GM21529 (cell line): ENCODE data around the gene ADAM19.

Experiments
- ATAC-seq: cut with Tn5 transposase; IDR thresholded peaks from one replicate; pipeline ENCODE4 v1.9.1; 2021; ENCODE audit not compliant: unreplicated experiment

The ADAM19 gene

GRCh38 chr5:157543825-157544622 lies 31.6 kb downstream of the ADAM19 start:
- no peak for ATAC-seq

- no peak for ATAC-seq
These were observed 33.1 kb downstream of the ADAM19 start for GRCh38 chr5:157542282-157543000.

- ATAC-seq: peak; percentile 7
These were observed 34.0 kb downstream of the ADAM19 start for GRCh38 chr5:157541447-157542118.

GRCh38 chr5:157540707-157541446 lies 34.7 kb downstream of the ADAM19 start:
- peak; percentile 94 for ATAC-seq

GRCh38 chr5:157540124-157540523 lies 35.5 kb downstream of the ADAM19 start:
- ATAC-seq: no peak

DNA sequence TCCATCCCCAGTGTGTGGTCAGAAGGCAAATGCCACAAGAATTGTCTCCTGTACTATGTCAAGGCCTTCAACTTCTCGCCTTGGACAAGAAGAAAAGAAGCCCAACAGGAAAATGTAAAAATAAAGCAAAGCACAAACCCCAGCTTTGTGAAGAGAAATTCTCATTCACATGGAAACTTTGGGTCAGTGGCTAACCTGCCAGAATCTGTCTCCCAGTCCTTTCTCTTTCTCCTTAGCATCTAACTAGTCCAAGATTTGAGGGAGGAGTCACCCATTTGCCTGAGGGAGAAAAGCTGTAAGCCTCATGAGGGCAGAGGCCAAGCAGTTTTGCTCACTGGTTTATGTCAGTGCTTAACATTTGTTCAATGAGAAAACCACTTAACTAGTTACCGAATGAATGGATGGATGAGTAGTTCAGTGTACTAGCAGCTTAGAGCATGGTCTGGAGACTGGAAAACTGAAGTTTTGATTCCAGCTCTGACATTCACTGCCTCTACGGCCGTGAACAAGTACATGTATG lies 36.0 kb downstream of the ADAM19 start:
- no peak for ATAC-seq

- ATAC-seq: no peak
These were observed 37.3 kb downstream of the ADAM19 start for GRCh38 chr5:157538311-157538710.

GRCh38 chr5:157535042-157535865 lies 40.3 kb downstream of the ADAM19 start:
- ATAC-seq: no peak

DNA sequence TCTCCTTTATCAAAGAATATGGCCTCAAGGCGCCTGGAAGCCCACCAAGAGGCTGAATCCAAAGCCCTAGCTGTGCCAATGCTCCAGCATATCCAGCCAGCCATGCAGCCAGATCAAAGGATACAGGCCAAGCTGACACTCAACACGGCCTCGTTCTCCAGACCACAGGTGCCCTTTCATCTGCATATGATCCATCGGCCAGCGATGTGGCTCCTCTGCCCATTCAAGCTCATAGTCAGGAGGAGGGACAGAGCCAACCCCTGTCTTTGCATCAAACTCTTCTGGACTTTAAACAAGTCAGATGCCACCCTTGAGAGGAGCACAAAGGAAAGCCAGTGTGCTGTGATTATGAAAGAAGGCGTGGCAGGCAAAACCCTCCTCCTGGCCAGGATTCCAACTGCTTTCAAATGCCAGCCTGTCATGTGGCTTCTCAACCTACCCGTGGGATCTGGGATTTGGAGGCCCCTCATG lies 42.5 kb downstream of the ADAM19 start:
- no peak for ATAC-seq

- ATAC-seq: no peak
These were observed 43.6 kb downstream of the ADAM19 start for GRCh38 chr5:157532022-157532421.

DNA sequence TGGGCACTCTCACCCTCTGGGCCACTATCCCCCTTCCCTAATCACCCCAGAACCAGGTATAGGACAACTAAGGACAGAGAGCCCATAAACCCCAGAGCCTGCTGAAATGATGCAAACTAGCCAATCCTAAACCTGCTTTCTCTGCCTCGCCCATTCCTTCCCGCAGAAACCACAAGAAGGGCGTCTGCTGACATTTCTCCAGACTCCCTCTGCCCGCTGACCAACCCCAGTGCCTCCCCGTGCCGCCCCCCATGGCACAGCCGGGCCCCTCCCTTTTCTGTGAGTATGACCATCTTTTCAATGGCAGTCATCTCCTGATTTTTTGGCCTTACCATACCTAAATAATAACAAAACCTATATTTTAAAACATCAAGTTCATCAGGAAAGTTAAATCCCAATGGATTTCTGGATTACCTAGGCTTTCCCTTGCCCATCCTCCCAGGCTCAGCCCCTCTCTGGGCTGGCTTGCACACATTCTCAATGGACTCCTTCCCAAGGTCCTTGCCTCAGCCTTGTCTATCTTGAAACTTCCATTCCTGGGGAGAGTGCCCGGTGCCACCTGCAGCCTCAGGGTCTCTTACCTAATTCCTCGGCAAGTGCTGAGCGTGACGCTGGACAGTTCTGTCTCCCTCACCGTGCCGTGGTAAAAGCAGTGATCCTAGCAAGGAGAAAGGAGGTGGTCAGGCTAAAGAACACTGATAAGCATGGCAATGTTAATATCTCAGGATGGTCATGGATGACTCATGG lies 45.2 kb downstream of the ADAM19 start:
- no peak for ATAC-seq

DNA sequence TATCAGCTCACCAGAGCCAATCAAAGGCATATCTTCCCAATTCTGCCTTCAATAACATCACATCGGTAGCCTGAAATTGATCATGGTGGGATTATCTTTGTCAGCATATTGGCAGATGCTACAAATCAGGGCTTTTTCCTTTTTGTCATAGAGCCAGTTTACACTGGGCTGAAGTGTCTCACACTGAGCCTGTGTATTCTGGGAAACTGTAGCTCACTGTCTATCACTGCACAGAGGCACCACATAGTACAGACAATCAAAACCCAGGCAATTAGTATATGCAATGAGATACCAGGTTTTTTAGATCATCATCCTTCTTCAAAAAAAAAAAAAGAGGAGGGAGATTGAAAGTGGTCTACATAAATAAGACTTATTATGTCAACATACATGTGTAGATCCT lies 46.6 kb downstream of the ADAM19 start:
- no peak for ATAC-seq

- no peak for ATAC-seq
These were observed 47.4 kb downstream of the ADAM19 start for GRCh38 chr5:157528036-157528632.

GRCh38 chr5:157524887-157525286 lies 50.7 kb downstream of the ADAM19 start:
- ATAC-seq: no peak

- no peak for ATAC-seq
These were observed 51.6 kb downstream of the ADAM19 start for GRCh38 chr5:157523976-157524375.

GRCh38 chr5:157521704-157522029 lies 53.9 kb downstream of the ADAM19 start:
- no peak for ATAC-seq

DNA sequence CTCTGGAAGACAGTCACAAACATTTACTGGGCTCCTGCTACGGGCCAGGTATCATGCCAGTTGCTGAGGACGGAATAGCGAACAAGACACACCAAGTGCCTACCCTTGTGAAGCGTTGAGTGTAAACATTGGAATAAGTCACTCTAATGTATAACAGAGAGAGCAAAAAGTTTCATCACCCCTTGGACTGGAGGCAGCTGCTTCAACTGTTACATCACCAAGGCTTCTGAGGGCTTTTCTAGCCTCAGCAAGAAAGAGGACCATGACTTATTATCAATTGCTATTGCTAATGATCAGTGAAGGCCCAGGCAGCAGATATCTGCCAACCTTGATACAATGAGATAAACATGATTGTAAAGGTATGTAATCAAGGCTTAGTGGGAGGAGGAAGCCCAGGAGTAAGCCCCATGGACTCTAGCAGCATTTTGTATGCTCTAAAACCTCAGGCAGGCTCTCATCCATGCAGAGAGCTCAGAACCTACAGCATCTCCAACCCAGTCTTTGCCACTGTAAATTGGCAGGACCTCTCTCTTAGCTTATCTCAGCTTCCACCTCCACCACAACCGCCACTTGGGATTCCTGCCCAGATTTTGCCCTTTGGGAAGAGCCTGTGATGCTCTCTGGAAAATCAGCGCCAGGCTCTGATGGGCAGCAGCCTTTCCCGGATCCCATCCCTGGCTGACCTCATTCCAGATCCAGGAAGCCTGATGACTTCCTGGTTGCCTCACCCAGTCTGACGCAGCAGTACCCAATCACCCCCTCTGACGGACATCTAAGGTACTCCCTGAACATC lies 54.5 kb downstream of the ADAM19 start:
- ATAC-seq: no peak

- peak; percentile 60 for ATAC-seq
These were observed 55.9 kb downstream of the ADAM19 start for GRCh38 chr5:157519579-157520253.
